Suprapubic skin (tissue), 4 donors: ENCODE data around the gene EPG5. TPM values are rescaled to one million over a fixed set of nuclear protein-coding genes. Genes with fewer than 3 reads are reported as not detected.

Source experiments
- DNase-seq, 2 donors: peaks; one replicate each; pipeline ENCODE4 v3.0.0-alpha.2; 2019; ENCODE audit warnings: low spot score in 2 of 2
- H3K27ac ChIP-seq: fragments of 200-600 bp; sonication (generic); one replicate; pipeline ENCODE4 v1.5.1; 2019
- H3K27me3 ChIP-seq: fragments of 200-600 bp; sonication (generic); one replicate; pipeline ENCODE4 v1.5.1; 2019
- H3K36me3 ChIP-seq: fragments of 200-600 bp; sonication (generic); one replicate; pipeline ENCODE4 v1.5.1; 2019
- H3K4me1 ChIP-seq: fragments of 200-600 bp; sonication (generic); one replicate; pipeline ENCODE4 v1.5.1; 2019
- H3K4me3 ChIP-seq: fragments of 200-600 bp; sonication (generic); one replicate; pipeline ENCODE4 v1.5.1; 2019; ENCODE audit warnings: mild to moderate bottlenecking
- H3K9me3 ChIP-seq: fragments of 200-600 bp; sonication (generic); one replicate; pipeline ENCODE4 v1.5.1; 2019
- EP300 ChIP-seq: sonication (generic); formaldehyde crosslinking; IDR thresholded peaks from one replicate; pipeline ENCODE4 v1.6.1; 2017; ENCODE audit warnings: antibody characterized with exemption
- POLR2A ChIP-seq, 2 donors: fragments of 450-650 bp; IDR thresholded peaks; one replicate each; pipeline ENCODE4 v1.6.1; 2017; ENCODE audit warnings: antibody characterized with exemption in 2 of 2, mild to moderate bottlenecking in 2 of 2, moderate library complexity in 2 of 2
- POLR2AphosphoS5 ChIP-seq, 3 donors: sonication (generic); formaldehyde crosslinking; IDR thresholded peaks; one replicate each; pipeline ENCODE4 v1.6.1; 2017; ENCODE audit warnings: antibody characterized with exemption in 3 of 3
- WGBS: methylation state at CpG from one replicate; pipeline ENCODE4 v1.1.5; 2018; 5-methylcytosine and 5-hydroxymethylcytosine counted together
- total RNA-seq, 4 donors: library from RNA; depleted of rRNA; stranded (reverse); fragments of >200 nt; gene quantifications; one replicate each; pipeline ENCODE4 v1.1.0, GENCODE V29; 2016
- TF ChIP-seq, protein P1 (sequence below), 2 donors: fragments of 200-600 bp in 1 of 2; fragments of 450-650 bp in 1 of 2; sonication (generic) in 1 of 2; IDR thresholded peaks; one replicate each; pipeline ENCODE4 v1.5.1; 2016 to 2019; ENCODE audit warnings: antibody characterized with exemption in 2 of 2, mild to moderate bottlenecking in 1 of 2, moderate library complexity in 1 of 2

The EPG5 gene
- total RNA-seq, 4 donors from 2014 or later, result 31.5 to 107 (median 53.5) TPM

DNA sequence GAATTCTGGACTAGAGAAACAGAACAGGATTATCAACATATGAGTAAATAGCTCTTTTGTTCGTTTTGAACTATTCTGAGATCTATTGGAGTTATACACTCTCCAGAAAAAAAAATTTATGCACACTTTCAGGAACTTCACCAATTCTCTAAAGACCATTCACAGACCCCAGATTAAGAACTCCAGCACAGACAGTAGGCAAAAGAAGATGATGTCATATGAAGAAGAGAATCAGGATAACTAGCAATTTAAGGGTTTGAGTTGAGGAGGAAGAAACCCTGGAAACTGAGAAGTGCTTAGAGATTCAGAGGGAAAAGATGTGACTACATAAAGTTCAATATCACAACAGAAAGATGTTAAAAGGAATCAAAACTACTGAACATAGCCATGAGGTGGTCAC lies 71.8 kb downstream of the EPG5 start:
- Histone ChIP-seq H3K27me3 (no peaks in the 10 kb centered on the region), H3K4me1 (no peaks in the 10 kb centered on the region), H3K27ac (no peak overlapping the region), H3K4me3 (no peak overlapping the region), H3K9me3 (no peaks in the 10 kb centered on the region), H3K36me3 (peaks cover 46% of the 10 kb centered on the region)
- 76% methylated on average over 1 of the region's 1 CpG for WGBS
- TF ChIP-seq POLR2AphosphoS5 (IDR thresholded peaks at IDR 0.05) (no peak), EP300 (no peak), POLR2A (IDR thresholded peaks at IDR 0.05) (no peak)
- TF ChIP-seq, protein P1, sequence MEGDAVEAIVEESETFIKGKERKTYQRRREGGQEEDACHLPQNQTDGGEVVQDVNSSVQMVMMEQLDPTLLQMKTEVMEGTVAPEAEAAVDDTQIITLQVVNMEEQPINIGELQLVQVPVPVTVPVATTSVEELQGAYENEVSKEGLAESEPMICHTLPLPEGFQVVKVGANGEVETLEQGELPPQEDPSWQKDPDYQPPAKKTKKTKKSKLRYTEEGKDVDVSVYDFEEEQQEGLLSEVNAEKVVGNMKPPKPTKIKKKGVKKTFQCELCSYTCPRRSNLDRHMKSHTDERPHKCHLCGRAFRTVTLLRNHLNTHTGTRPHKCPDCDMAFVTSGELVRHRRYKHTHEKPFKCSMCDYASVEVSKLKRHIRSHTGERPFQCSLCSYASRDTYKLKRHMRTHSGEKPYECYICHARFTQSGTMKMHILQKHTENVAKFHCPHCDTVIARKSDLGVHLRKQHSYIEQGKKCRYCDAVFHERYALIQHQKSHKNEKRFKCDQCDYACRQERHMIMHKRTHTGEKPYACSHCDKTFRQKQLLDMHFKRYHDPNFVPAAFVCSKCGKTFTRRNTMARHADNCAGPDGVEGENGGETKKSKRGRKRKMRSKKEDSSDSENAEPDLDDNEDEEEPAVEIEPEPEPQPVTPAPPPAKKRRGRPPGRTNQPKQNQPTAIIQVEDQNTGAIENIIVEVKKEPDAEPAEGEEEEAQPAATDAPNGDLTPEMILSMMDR (IDR thresholded peaks at IDR 0.05), result no peak
- no peak for DNase-seq

DNA sequence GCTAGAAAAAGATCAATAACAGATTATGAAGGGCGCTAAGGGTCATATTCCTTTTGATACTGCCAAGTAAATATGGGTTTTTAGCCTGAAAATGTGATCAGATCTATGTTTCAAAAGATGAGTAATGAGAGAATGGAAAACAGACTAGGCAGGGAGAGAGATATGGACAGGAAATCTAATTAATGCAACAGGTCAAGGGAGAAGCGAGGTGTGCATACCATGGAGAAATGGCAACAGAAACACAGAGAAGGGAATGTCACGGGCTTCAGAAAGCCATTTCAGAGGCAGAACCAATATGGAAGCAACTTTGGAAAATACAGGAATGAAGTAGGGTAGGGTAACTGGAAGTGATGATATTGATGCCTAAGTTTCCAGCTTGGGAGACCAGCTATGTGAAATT lies 72.3 kb downstream of the EPG5 start:
- whole genome bisulfite sequencing, result 94% methylated on average over 2 of the region's 3 CpGs

DNA sequence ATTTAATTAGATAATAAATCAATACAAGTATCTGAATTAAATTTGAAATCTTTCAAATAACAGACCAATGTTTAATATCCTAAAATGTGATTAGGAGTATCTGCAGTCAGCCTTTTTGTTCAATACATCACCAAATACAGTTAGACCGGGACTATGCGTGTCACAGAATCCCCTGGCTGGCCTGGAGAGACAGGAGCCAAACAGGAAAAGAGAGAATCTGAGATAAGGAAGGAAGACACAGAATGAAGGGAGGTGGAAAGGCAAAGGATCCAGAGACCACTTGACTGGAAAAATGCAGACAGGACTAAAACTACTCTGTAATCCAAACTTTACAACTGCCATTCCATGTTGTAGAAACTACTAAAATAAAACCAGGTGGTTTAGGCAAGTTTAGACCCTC lies 75.3 kb downstream of the EPG5 start:
- Histone ChIP-seq H3K36me3 (peaks cover 47% of the 10 kb centered on the region), H3K9me3 (no peaks in the 10 kb centered on the region), H3K27ac (no peak overlapping the region), H3K27me3 (no peaks in the 10 kb centered on the region), H3K4me1 (no peaks in the 10 kb centered on the region), H3K4me3 (no peak overlapping the region)
- 90% methylated on average over 2 of the region's 2 CpGs for WGBS
- TF ChIP-seq POLR2AphosphoS5 (IDR thresholded peaks at IDR 0.05) (no peak), POLR2A (IDR thresholded peaks at IDR 0.05) (no peak), EP300 (no peak)
- TF ChIP-seq, protein P1 (IDR thresholded peaks at IDR 0.05), result no peak
- DNase-seq, result no peak

More for the DNA sequence above, 72.3 kb downstream of the EPG5 start:
- Histone ChIP-seq H3K27ac (no peak overlapping the region), H3K36me3 (peaks cover 41% of the 10 kb centered on the region), H3K9me3 (no peaks in the 10 kb centered on the region), H3K4me3 (no peak overlapping the region), H3K27me3 (no peaks in the 10 kb centered on the region), H3K4me1 (no peaks in the 10 kb centered on the region)
- no peak for DNase-seq
- no peak for TF ChIP-seq POLR2A (IDR thresholded peaks at IDR 0.05)
- no peak for TF ChIP-seq POLR2AphosphoS5 (IDR thresholded peaks at IDR 0.05)
- TF ChIP-seq EP300, result no peak
- TF ChIP-seq, protein P1 (IDR thresholded peaks at IDR 0.05), result no peak

DNA sequence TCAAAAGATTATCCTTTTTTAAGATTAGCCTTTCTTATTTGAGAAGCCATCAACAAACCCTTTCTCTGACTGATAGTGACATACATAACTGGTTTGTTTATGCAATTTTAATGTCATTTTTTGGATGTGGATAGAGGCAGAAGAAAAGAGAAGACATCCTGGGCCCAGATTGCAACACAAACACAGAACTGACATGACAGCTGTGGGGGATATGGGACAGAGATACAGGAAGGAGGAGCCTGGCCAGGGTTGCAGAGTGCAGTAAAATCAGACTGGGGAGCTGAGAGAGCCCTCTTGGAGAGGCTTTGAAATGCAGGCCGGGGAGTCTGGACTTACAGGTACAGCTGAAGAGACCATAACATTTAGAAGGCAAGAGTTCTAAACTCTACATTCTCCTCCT lies 76.5 kb downstream of the EPG5 start:
- Histone ChIP-seq H3K27me3 (no peaks in the 10 kb centered on the region), H3K27ac (no peak overlapping the region), H3K4me1 (no peaks in the 10 kb centered on the region), H3K9me3 (no peaks in the 10 kb centered on the region), H3K36me3 (peaks cover 53% of the 10 kb centered on the region), H3K4me3 (no peak overlapping the region)
- TF ChIP-seq EP300 (no peak), POLR2A (IDR thresholded peaks at IDR 0.05) (no peak), POLR2AphosphoS5 (IDR thresholded peaks at IDR 0.05) (no peak)
- TF ChIP-seq, protein P1 (IDR thresholded peaks at IDR 0.05), result no peak
- DNase-seq, result no peak
- 92% methylated on average over 1 of the region's 1 CpG for WGBS

DNA sequence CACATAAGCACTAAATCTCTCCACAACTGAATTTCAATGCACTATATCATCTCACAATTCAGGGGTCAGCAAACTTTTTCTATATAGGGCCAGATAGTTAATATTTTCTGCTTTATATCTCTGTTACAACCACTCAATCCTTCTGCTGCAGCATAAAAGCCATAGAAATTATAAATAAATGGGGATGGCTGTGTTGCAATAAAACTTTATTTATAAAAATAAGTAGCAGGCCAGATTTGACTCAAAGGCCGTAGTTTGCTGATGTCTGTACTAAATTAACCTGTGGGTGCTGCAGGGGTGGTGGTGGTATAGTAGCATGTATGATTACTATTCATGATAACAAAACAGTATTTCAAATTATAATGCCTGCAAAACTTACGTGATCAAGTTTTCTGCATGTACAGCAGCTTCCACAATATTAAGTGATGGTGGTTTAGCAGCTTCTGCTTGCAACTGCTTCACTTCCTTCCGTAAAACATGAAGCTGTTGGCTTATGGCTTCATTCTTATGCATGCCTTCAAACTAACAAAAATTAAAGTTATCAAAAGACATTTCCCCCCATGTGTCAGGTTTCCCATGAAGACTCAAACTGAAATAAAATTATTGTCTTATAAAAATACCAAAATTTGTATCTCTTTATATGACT lies 77.6 kb downstream of the EPG5 start:
- 96% methylated on average over 3 of the region's 3 CpGs for WGBS
- Histone ChIP-seq H3K9me3 (no peaks in the 10 kb centered on the region), H3K4me3 (no peak overlapping the region), H3K27ac (no peak overlapping the region), H3K36me3 (peaks cover 55% of the 10 kb centered on the region), H3K27me3 (no peaks in the 10 kb centered on the region), H3K4me1 (no peaks in the 10 kb centered on the region)
- no peak for DNase-seq
- TF ChIP-seq, protein P1 (IDR thresholded peaks at IDR 0.05), result no peak
- no peak for TF ChIP-seq POLR2A (IDR thresholded peaks at IDR 0.05)
- TF ChIP-seq EP300, result no peak
- TF ChIP-seq POLR2AphosphoS5 (IDR thresholded peaks at IDR 0.05), result no peak
